HEK293 (cell line): Measurements from ENCODE around the gene TTC23L.
A peak's percentile ranks its signal among the peaks of the same experiment; 100 is the strongest.

Source experiments
- CTCF ChIA-PET: fragments of 350-600 bp; formaldehyde crosslinking; extraction: SDS; loops from one replicate; lab custom pipeline; 2021; ENCODE audit warnings: antibody characterized with exemption; lab: Yijun Ruan, JAX
- POLR2A ChIA-PET: fragments of 300-600 bp; formaldehyde crosslinking; extraction: SDS; loops from one replicate; lab custom pipeline; 2020; ENCODE audit warnings: antibody characterized with exemption, inconsistent platforms; lab: Yijun Ruan, JAX
- H3K27ac ChIP-seq: fragments of 200-500 bp; sonication (Bioruptor generic); 2 replicates; pipeline ENCODE4 v1.5.1; 2014; ENCODE audit warnings: low read depth, low read length, control low read depth, inconsistent platforms; ENCODE audit errors: extremely low read depth
- H3K36me3 ChIP-seq, 2 experiments: fragments of 200-500 bp in 1 of 2; sonication (Bioruptor generic) in 1 of 2; 1 replicate in 1 of 2; 2 replicates in 1 of 2; pipeline ENCODE4 v1.5.1; 2014 to 2017; ENCODE audit warnings: inconsistent platforms in 2 of 2, low read length in 2 of 2; ENCODE audit not compliant: control insufficient read depth in 2 of 2, insufficient read depth in 1 of 2
- H3K4me1 ChIP-seq: fragments of 200-500 bp; sonication (Bioruptor generic); 2 replicates; pipeline ENCODE4 v1.5.1; 2014; ENCODE audit warnings: mild to moderate bottlenecking, low read length, inconsistent platforms; ENCODE audit not compliant: control insufficient read depth, insufficient read depth
- H3K4me3 ChIP-seq: 2 replicates; pipeline ENCODE4 v1.5.1; 2011; ENCODE audit warnings: low read depth, mild to moderate bottlenecking, control low read depth, low read length, moderate library complexity
- H3K9me3 ChIP-seq: fragments of 200-500 bp; sonication (Bioruptor generic); 2 replicates; pipeline ENCODE4 v1.5.1; 2014; ENCODE audit warnings: low read depth, low read length, inconsistent platforms; ENCODE audit not compliant: control insufficient read depth, insufficient read depth
- CTCF ChIP-seq: fragments of 450-650 bp; formaldehyde crosslinking; IDR thresholded peaks from 2 replicates; pipeline ENCODE4 v1.5.1; 2016; ENCODE audit warnings: missing biosample characterization, missing genetic modification characterization
- ZEB2 ChIP-seq: fragments of 450-650 bp; formaldehyde crosslinking; IDR thresholded peaks from 2 replicates; pipeline ENCODE4 v1.5.1; 2016; ENCODE audit warnings: missing biosample characterization, missing genetic modification characterization
- ZNF133 ChIP-seq: fragments of 450-650 bp; formaldehyde crosslinking; IDR thresholded peaks from 2 replicates; pipeline ENCODE4 v1.5.1; 2016; ENCODE audit warnings: missing biosample characterization, missing genetic modification characterization
- ZNF148 ChIP-seq: fragments of 450-650 bp; formaldehyde crosslinking; IDR thresholded peaks from 2 replicates; pipeline ENCODE4 v1.5.0; 2017; ENCODE audit warnings: missing biosample characterization, missing genetic modification characterization, borderline replicate concordance
- ZNF2 ChIP-seq: fragments of 450-650 bp; formaldehyde crosslinking; IDR thresholded peaks from 2 replicates; pipeline ENCODE4 v1.5.1; 2016; ENCODE audit warnings: missing biosample characterization, missing genetic modification characterization
- ZNF335 ChIP-seq: fragments of 450-650 bp; formaldehyde crosslinking; conservative IDR thresholded peaks from 2 replicates; pipeline ENCODE4 v1.5.1; 2016; ENCODE audit warnings: missing biosample characterization, missing genetic modification characterization
- ZNF513 ChIP-seq: fragments of 450-650 bp; IDR thresholded peaks from 2 replicates; pipeline ENCODE4 v1.5.1; 2018; ENCODE audit warnings: missing biosample characterization, missing genetic modification characterization
- ZNF558 ChIP-seq: fragments of 450-650 bp; formaldehyde crosslinking; IDR thresholded peaks from 2 replicates; pipeline ENCODE4 v1.5.1; 2016; ENCODE audit warnings: missing biosample characterization, missing genetic modification characterization
- ZNF629 ChIP-seq: fragments of 450-650 bp; formaldehyde crosslinking; IDR thresholded peaks from 2 replicates; pipeline ENCODE4 v1.5.1; 2017; ENCODE audit warnings: missing biosample characterization, missing genetic modification characterization
- ZNF654 ChIP-seq: fragments of 450-650 bp; formaldehyde crosslinking; IDR thresholded peaks from 2 replicates; pipeline ENCODE4 v1.5.1; 2016; ENCODE audit warnings: low read depth, missing biosample characterization, missing genetic modification characterization
- ZNF660 ChIP-seq: fragments of 450-650 bp; IDR thresholded peaks from 2 replicates; pipeline ENCODE4 v1.5.1; 2018; ENCODE audit warnings: missing biosample characterization, mild to moderate bottlenecking, missing genetic modification characterization
- ZNF664 ChIP-seq: fragments of 450-650 bp; formaldehyde crosslinking; IDR thresholded peaks from 2 replicates; pipeline ENCODE4 v1.5.1; 2016; ENCODE audit warnings: missing biosample characterization, missing genetic modification characterization
- ZNF670 ChIP-seq: fragments of 450-650 bp; formaldehyde crosslinking; IDR thresholded peaks from 2 replicates; pipeline ENCODE4 v1.5.1; 2016; ENCODE audit warnings: missing biosample characterization, missing genetic modification characterization, low read depth
- ZSCAN30 ChIP-seq: fragments of 450-650 bp; IDR thresholded peaks from 2 replicates; pipeline ENCODE4 v1.5.1; 2018; ENCODE audit warnings: missing biosample characterization, mild to moderate bottlenecking, missing genetic modification characterization, moderate library complexity

The TTC23L gene

GRCh38 chr5:34897646-34898045 lies 58.7 kb downstream of the TTC23L start (continued):
- no peak for TF ChIP-seq ZNF670 (tag by site-specific recombination)

GRCh38 chr5:34898258-34898895 lies 59.4 kb downstream of the TTC23L start:
- Histone ChIP-seq H3K9me3 (no peaks in the 10 kb centered on the region), H3K4me1 (no peaks in the 10 kb centered on the region), H3K4me3 (no peak overlapping the region), H3K36me3 (peaks cover 0 to 4% of the 10 kb centered on the region in 2 experiments; a peak in 2 of 3 replicates), H3K27ac (no peak overlapping the region)
- TF ChIP-seq CTCF (peak; percentile 78), ZNF513 (peak; percentile 5; the same call in 1 of the 2 replicates), ZNF629 (tag by site-specific recombination) (no peak), ZNF654 (tag by site-specific recombination) (peak; percentile 97), ZNF664 (0 out of 2 replicates have a peak, but pooled peaks have one; percentile 3), ZNF660 (peak; percentile 94), ZNF335 (tag by site-specific recombination) (0 out of 2 replicates have a peak, but pooled peaks have one; percentile 15), ZNF2 (tag by site-specific recombination) (0 out of 2 replicates have a peak, but pooled peaks have one; percentile 19), ZSCAN30 (tag by site-specific recombination) (0 out of 2 replicates have a peak, but pooled peaks have one; percentile 28), ZEB2 (0 out of 2 replicates have a peak, but pooled peaks have one; percentile 36), ZNF133 (tag by site-specific recombination) (no peak)
- ChIA-PET POLR2A (interaction anchor here (0.6 kb wide), 1 partner anchor 413 kb away, joined by 3 read pairs; no protein-coding TSS in a partner anchor), CTCF (interaction anchor here (0.6 to 8.9 kb wide), 81 partner anchors 8 to 1400 kb away, joined by 3 to 156 read pairs (median 4); no protein-coding TSS in a partner anchor)

GRCh38 chr5:34899066-34899465 lies 60.1 kb downstream of the TTC23L start:
- Histone ChIP-seq H3K4me3 (no peak overlapping the region), H3K4me1 (no peaks in the 10 kb centered on the region), H3K36me3 (peaks cover 4% of the 10 kb centered on the region in 2 experiments; a peak in 2 of 3 replicates), H3K9me3 (no peaks in the 10 kb centered on the region), H3K27ac (no peak overlapping the region)
- TF ChIP-seq ZNF558, result no peak
- no peak for TF ChIP-seq ZNF148 (tag by site-specific recombination)
- ChIA-PET POLR2A (no interaction called here), CTCF (interaction anchor here (0.6 to 8.9 kb wide), 51 partner anchors 9 to 1073 kb away, joined by 3 to 156 read pairs (median 4); no protein-coding TSS in a partner anchor)
